ENCODE measurements around the gene DHRS7B.

DHRS7B gene

DNA sequence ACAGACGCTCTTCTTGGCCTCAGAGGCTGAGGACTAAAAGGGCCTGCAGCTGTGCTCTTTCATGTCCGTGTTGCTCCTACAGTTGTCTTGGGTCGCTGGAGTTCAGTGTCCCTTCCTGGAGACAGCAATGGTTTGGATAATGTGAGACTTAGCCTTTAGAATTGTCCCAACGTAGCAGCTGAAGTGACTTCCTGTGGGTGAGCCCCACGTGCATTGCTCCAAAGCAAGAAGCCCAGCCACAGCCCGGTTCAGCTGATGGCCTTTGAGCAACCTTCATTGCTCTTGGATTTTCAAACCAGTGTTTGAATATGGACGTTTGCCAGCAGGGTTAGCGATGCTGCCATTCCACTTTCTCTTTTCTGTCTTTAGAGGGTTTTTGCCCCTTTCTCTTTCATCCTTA, 67.5 kb downstream of the DHRS7B start:
- DNase-seq (ENCODE audit: extremely low spot score), result no peak
- ChIA-PET CTCF (no interaction called here), POLR2A (interaction anchor here (1.1 kb wide), 1 partner anchor 19 kb away, joined by 3 read pairs; no protein-coding TSS in a partner anchor)
- TF ChIP-seq FOXM1 (IDR thresholded peaks at IDR 0.05; ENCODE audit: borderline replicate concordance) (no peak), CTBP1 (IDR thresholded peaks at IDR 0.05; ENCODE audit: borderline replicate concordance) (no peak), TARDBP (IDR thresholded peaks at IDR 0.05) (no peak), FOXA1 (IDR thresholded peaks at IDR 0.05) (no peak), SUZ12 (IDR thresholded peaks at IDR 0.05) (no peak), NFRKB (IDR thresholded peaks at IDR 0.05) (no peak), L3MBTL2 (conservative IDR thresholded peaks at IDR 0.05) (no peak), LEF1 (IDR thresholded peaks at IDR 0.05; ENCODE audit: borderline replicate concordance) (no peak), BHLHE40 (IDR thresholded peaks at IDR 0.05; ENCODE audit: borderline replicate concordance) (no peak), ARNT (IDR thresholded peaks at IDR 0.05) (no peak), HDGF (IDR thresholded peaks at IDR 0.05; ENCODE audit: borderline replicate concordance) (no peak), ELF4 (IDR thresholded peaks at IDR 0.05) (no peak), SP1 (IDR thresholded peaks at IDR 0.05) (no peak)
- TF ChIP-seq, protein P1, sequence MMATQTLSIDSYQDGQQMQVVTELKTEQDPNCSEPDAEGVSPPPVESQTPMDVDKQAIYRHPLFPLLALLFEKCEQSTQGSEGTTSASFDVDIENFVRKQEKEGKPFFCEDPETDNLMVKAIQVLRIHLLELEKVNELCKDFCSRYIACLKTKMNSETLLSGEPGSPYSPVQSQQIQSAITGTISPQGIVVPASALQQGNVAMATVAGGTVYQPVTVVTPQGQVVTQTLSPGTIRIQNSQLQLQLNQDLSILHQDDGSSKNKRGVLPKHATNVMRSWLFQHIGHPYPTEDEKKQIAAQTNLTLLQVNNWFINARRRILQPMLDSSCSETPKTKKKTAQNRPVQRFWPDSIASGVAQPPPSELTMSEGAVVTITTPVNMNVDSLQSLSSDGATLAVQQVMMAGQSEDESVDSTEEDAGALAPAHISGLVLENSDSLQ (IDR thresholded peaks at IDR 0.05), result no peak

- no peak for DNase-seq (ENCODE audit: extremely low spot score)
- CTCF ChIA-PET, result interaction anchor here (0.6 to 1.1 kb wide), 2 partner anchors 34 to 353 kb away, joined by 3 to 6 read pairs; no protein-coding TSS in a partner anchor
- TF ChIP-seq L3MBTL2 (conservative IDR thresholded peaks at IDR 0.05) (no peak), HDGF (IDR thresholded peaks at IDR 0.05; ENCODE audit: borderline replicate concordance) (no peak), NFRKB (IDR thresholded peaks at IDR 0.05) (no peak), BHLHE40 (IDR thresholded peaks at IDR 0.05; ENCODE audit: borderline replicate concordance) (no peak), ARNT (IDR thresholded peaks at IDR 0.05) (no peak), LEF1 (IDR thresholded peaks at IDR 0.05; ENCODE audit: borderline replicate concordance) (no peak), ELF4 (IDR thresholded peaks at IDR 0.05) (no peak), SUZ12 (IDR thresholded peaks at IDR 0.05) (no peak), ZNF384 (IDR thresholded peaks at IDR 0.05) (no peak), FOXK2 (IDR thresholded peaks at IDR 0.05) (no peak), FOXM1 (IDR thresholded peaks at IDR 0.05; ENCODE audit: borderline replicate concordance) (no peak), CTBP1 (IDR thresholded peaks at IDR 0.05; ENCODE audit: borderline replicate concordance) (no peak), SP1 (IDR thresholded peaks at IDR 0.05) (no peak), TARDBP (IDR thresholded peaks at IDR 0.05) (no peak), FOXA1 (IDR thresholded peaks at IDR 0.05) (no peak)
- TF ChIP-seq, protein P1 (IDR thresholded peaks at IDR 0.05), result no peak
- POLR2A ChIA-PET, result interaction anchor here (1.1 kb wide), 1 partner anchor 19 kb away, joined by 3 read pairs; no protein-coding TSS in a partner anchor
Observed at GRCh38 chr17:21194703-21195102, 67.9 kb downstream of the DHRS7B start.

GRCh38 chr17:21196126-21196525, 69.4 kb downstream of the DHRS7B start:
- POLR2A ChIA-PET, result no interaction called here
- TF ChIP-seq FOXM1 (IDR thresholded peaks at IDR 0.05; ENCODE audit: borderline replicate concordance) (no peak), SUZ12 (IDR thresholded peaks at IDR 0.05) (no peak), TARDBP (IDR thresholded peaks at IDR 0.05) (no peak), ZNF384 (IDR thresholded peaks at IDR 0.05) (no peak), BHLHE40 (IDR thresholded peaks at IDR 0.05; ENCODE audit: borderline replicate concordance) (no peak), LEF1 (IDR thresholded peaks at IDR 0.05; ENCODE audit: borderline replicate concordance) (no peak), FOXK2 (IDR thresholded peaks at IDR 0.05) (no peak), HDGF (IDR thresholded peaks at IDR 0.05; ENCODE audit: borderline replicate concordance) (no peak), ELF4 (IDR thresholded peaks at IDR 0.05) (no peak), L3MBTL2 (conservative IDR thresholded peaks at IDR 0.05) (no peak), ARNT (IDR thresholded peaks at IDR 0.05) (no peak), NFRKB (IDR thresholded peaks at IDR 0.05) (no peak), FOXA1 (IDR thresholded peaks at IDR 0.05) (no peak), CTBP1 (IDR thresholded peaks at IDR 0.05; ENCODE audit: borderline replicate concordance) (no peak), SP1 (IDR thresholded peaks at IDR 0.05) (no peak)
- TF ChIP-seq, protein P1 (IDR thresholded peaks at IDR 0.05), result no peak
- CTCF ChIA-PET, result no interaction called here
- DNase-seq (ENCODE audit: extremely low spot score), result no peak

GRCh38 chr17:21198411-21198810, 71.6 kb downstream of the DHRS7B start:
- no peak for DNase-seq (ENCODE audit: extremely low spot score)
- POLR2A ChIA-PET, result no interaction called here
- TF ChIP-seq L3MBTL2 (conservative IDR thresholded peaks at IDR 0.05) (no peak), NFRKB (IDR thresholded peaks at IDR 0.05) (no peak), ARNT (IDR thresholded peaks at IDR 0.05) (no peak), SUZ12 (IDR thresholded peaks at IDR 0.05) (no peak), ZNF384 (IDR thresholded peaks at IDR 0.05) (no peak), HDGF (IDR thresholded peaks at IDR 0.05; ENCODE audit: borderline replicate concordance) (no peak), TARDBP (IDR thresholded peaks at IDR 0.05) (no peak), FOXK2 (IDR thresholded peaks at IDR 0.05) (no peak), SP1 (IDR thresholded peaks at IDR 0.05) (no peak), LEF1 (IDR thresholded peaks at IDR 0.05; ENCODE audit: borderline replicate concordance) (no peak), BHLHE40 (IDR thresholded peaks at IDR 0.05; ENCODE audit: borderline replicate concordance) (no peak), FOXA1 (IDR thresholded peaks at IDR 0.05) (no peak), ELF4 (IDR thresholded peaks at IDR 0.05) (no peak), FOXM1 (IDR thresholded peaks at IDR 0.05; ENCODE audit: borderline replicate concordance) (no peak), CTBP1 (IDR thresholded peaks at IDR 0.05; ENCODE audit: borderline replicate concordance) (no peak)
- TF ChIP-seq, protein P1 (IDR thresholded peaks at IDR 0.05), result no peak
- CTCF ChIA-PET, result no interaction called here

DNA sequence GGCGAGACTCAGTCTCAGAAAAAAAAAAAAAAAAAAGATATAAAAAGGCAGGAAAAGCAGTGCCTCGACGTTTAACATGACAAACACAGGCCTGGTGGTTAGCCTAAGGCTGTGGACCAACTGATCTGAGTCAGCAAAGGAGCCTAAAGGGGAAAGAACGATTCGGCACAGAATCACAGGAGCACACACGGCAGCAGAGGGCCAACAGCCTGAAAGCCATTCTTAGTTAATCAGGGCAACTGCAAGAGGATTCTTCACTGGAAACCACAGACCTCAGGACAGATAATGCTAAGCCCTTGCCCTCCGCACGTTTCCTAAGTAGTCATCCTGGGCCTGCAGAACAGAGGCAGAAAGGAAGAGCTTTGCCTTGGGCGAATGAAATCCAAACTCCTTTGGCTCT, 72.5 kb downstream of the DHRS7B start:
- no peak for DNase-seq (ENCODE audit: extremely low spot score)
- POLR2A ChIA-PET, result interaction anchor here (0.9 kb wide), 1 partner anchor 14 kb away, joined by 3 read pairs; no protein-coding TSS in a partner anchor
- no peak for TF ChIP-seq SUZ12 (IDR thresholded peaks at IDR 0.05)
- TF ChIP-seq FOXA1 (IDR thresholded peaks at IDR 0.05), result no peak
- no peak for TF ChIP-seq TARDBP (IDR thresholded peaks at IDR 0.05)
- no peak for TF ChIP-seq L3MBTL2 (conservative IDR thresholded peaks at IDR 0.05)
- TF ChIP-seq, protein P1 (IDR thresholded peaks at IDR 0.05), result no peak
- no peak for TF ChIP-seq CTBP1 (IDR thresholded peaks at IDR 0.05; ENCODE audit: borderline replicate concordance)
- TF ChIP-seq ARNT (IDR thresholded peaks at IDR 0.05), result no peak
- TF ChIP-seq FOXM1 (IDR thresholded peaks at IDR 0.05; ENCODE audit: borderline replicate concordance), result no peak
- TF ChIP-seq NFRKB (IDR thresholded peaks at IDR 0.05), result no peak
- no peak for TF ChIP-seq LEF1 (IDR thresholded peaks at IDR 0.05; ENCODE audit: borderline replicate concordance)
- no peak for TF ChIP-seq HDGF (IDR thresholded peaks at IDR 0.05; ENCODE audit: borderline replicate concordance)
- no peak for TF ChIP-seq FOXK2 (IDR thresholded peaks at IDR 0.05)
- no peak for TF ChIP-seq ZNF384 (IDR thresholded peaks at IDR 0.05)
- no peak for TF ChIP-seq SP1 (IDR thresholded peaks at IDR 0.05)
- TF ChIP-seq BHLHE40 (IDR thresholded peaks at IDR 0.05; ENCODE audit: borderline replicate concordance), result no peak
- TF ChIP-seq ELF4 (IDR thresholded peaks at IDR 0.05), result no peak
- CTCF ChIA-PET, result no interaction called here

Measured in HEK293T (cell line).